Prostate gland (tissue), 2 donors: Measurements from ENCODE around the gene DGKI.

ENCODE experiments used
- CTCF ChIP-seq, 4 experiments: fragments of 200-600 bp in 2 of 4; fragments of 450-650 bp in 2 of 4; sonication (generic) in 2 of 4; IDR thresholded peaks; 1 replicate in 3 of 4; 2 replicates in 1 of 4; pipeline ENCODE4 v1.5.1; 2016 to 2019; ENCODE audit warnings: antibody characterized with exemption in 4 of 4, mild to moderate bottlenecking in 2 of 4, moderate library complexity in 2 of 4
- POLR2A ChIP-seq: fragments of 450-650 bp; IDR thresholded peaks from one replicate; pipeline ENCODE4 v1.6.1; 2016; ENCODE audit warnings: antibody characterized with exemption, mild to moderate bottlenecking

- TF ChIP-seq POLR2A (no peak), CTCF (IDR thresholded peaks at IDR 0.05) (no peak)
Measured at GRCh38 chr7:137670222-137671064, 176.3 kb downstream of the DGKI start.
